Gastroesophageal sphincter (tissue), 3 donors: ENCODE data around the gene ITGA6.

ENCODE experiments used
- CTCF ChIP-seq, 4 experiments: fragments of 200-600 bp in 2 of 4; fragments of 450-650 bp in 2 of 4; sonication (generic) in 1 of 4; IDR thresholded peaks; one replicate each; pipeline ENCODE4 v1.5.1; 2017 to 2019; ENCODE audit warnings: antibody characterized with exemption in 4 of 4, mild to moderate bottlenecking in 2 of 4, moderate library complexity in 2 of 4
- POLR2A ChIP-seq, 2 donors: fragments of 450-650 bp; IDR thresholded peaks; one replicate each; pipeline ENCODE4 v1.6.1; 2017; ENCODE audit warnings: antibody characterized with exemption in 2 of 2, mild to moderate bottlenecking in 2 of 2, moderate library complexity in 1 of 2

DNA sequence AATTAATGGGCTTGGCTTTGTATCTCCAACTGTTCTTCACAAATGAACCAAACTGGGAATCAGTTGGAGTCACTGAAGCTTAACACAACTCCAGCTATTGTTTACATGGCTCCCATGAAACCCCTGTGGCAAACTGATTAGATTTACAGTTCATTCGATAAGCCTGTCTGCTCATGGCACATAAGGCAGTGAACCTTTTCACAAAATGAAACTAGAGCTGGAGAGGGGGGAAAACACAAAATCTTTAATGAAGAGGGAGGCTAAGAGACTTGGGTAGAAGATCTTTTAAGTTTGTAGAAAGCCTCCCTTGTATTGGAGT is 11.6 kb upstream of the ITGA6 start:
- TF ChIP-seq POLR2A (IDR thresholded peaks at IDR 0.05) (no peak), CTCF (IDR thresholded peaks at IDR 0.05) (no peak)
